Activated CD8-positive, alpha-beta memory T cell treated with anti-CD3 and anti-CD28 coated beads, Interleukin-2, amount 50 U/mL, for 1 hour (primary cell): Measurements from ENCODE around the gene UGGT1.

Source experiments
- DNase-seq: peaks from one replicate; pipeline ENCODE4 v3.0.0-alpha.2; 2020; ENCODE audit errors: extremely low read depth

UGGT1 gene

GRCh38 chr2:128219891-128220290 lies 128.9 kb downstream of the UGGT1 start:
- no peak for DNase-seq

GRCh38 chr2:128227862-128228261 lies 136.9 kb downstream of the UGGT1 start:
- no peak for DNase-seq

GRCh38 chr2:128228894-128229293 lies 137.9 kb downstream of the UGGT1 start:
- no peak for DNase-seq

- DNase-seq = peak; percentile 48
These were observed 142.2 kb downstream of the UGGT1 start for GRCh38 chr2:128232965-128233789.

- no peak for DNase-seq
These were observed 142.9 kb downstream of the UGGT1 start for GRCh38 chr2:128233790-128234395.

- DNase-seq = no peak
These were observed 143.6 kb downstream of the UGGT1 start for GRCh38 chr2:128234613-128235012.

- no peak for DNase-seq
These were observed 144.6 kb downstream of the UGGT1 start for GRCh38 chr2:128235581-128235980.

GRCh38 chr2:128236491-128237035 lies 145.6 kb downstream of the UGGT1 start:
- DNase-seq = no peak

- DNase-seq = no peak
These were observed 146.1 kb downstream of the UGGT1 start for GRCh38 chr2:128237081-128237534.

GRCh38 chr2:128237911-128238697 lies 147.1 kb downstream of the UGGT1 start:
- DNase-seq = no peak

- no peak for DNase-seq
These were observed 150.9 kb downstream of the UGGT1 start for GRCh38 chr2:128241896-128242295.
